Right lobe of liver (tissue), 6 donors: ENCODE measurements around the gene ITGAE. TPM values are rescaled to one million over a fixed set of nuclear protein-coding genes. Genes with fewer than 3 reads are reported as not detected.

Source experiments
- ATAC-seq, 4 donors: fragments of 200-7000 bp; cut with Tn5 transposase; one replicate each; pipeline ENCODE4 v1.9.1; 2020; ENCODE audit warnings: mild to moderate bottlenecking in 4 of 4, moderate library complexity in 4 of 4
- DNase-seq, 3 donors: peaks; one replicate each; pipeline ENCODE4 v3.0.0-alpha.2; 2020
- H3K27ac ChIP-seq, 3 donors: fragments of 200-600 bp; one replicate each; pipeline ENCODE4 v1.8.0; 2022
- H3K27me3 ChIP-seq, 2 donors: fragments of 200-600 bp; one replicate each; pipeline ENCODE4 v1.8.0; 2022
- H3K36me3 ChIP-seq, 4 donors: fragments of 200-600 bp; sonication (generic) in 1 of 4; one replicate each; pipeline versions ENCODE4 v1.5.1 to v1.8.0; 2017 to 2022; ENCODE audit warnings: control low read depth in 1 of 4
- H3K4me1 ChIP-seq, 4 donors: fragments of 200-600 bp; sonication (generic) in 1 of 4; one replicate each; pipeline versions ENCODE4 v1.5.1 to v1.8.0; 2017 to 2022; ENCODE audit warnings: control low read depth in 1 of 4
- H3K4me3 ChIP-seq, 3 donors: fragments of 200-600 bp; one replicate each; pipeline ENCODE4 v1.8.0; 2022
- H3K9me3 ChIP-seq, 4 donors: fragments of 200-600 bp; sonication (generic) in 1 of 4; one replicate each; pipeline versions ENCODE4 v1.5.1 to v1.8.0; 2017 to 2022; ENCODE audit warnings: control low read depth in 1 of 4
- POLR2A ChIP-seq: fragments of 450-650 bp; IDR thresholded peaks from one replicate; pipeline ENCODE4 v1.6.1; 2017; ENCODE audit warnings: antibody characterized with exemption, mild to moderate bottlenecking
- WGBS: methylation state at CpG from one replicate; pipeline ENCODE4 v1.1.6; 2018; ENCODE audit warnings: low coverage, low lambda C conversion rate; ENCODE audit not compliant: insufficient coverage; ENCODE audit errors: missing lambda C conversion rate; 5-methylcytosine and 5-hydroxymethylcytosine counted together
- intact Hi-C, 2 donors: fragments of 100-400 bp; cut with DNase I; formaldehyde crosslinking; loops; one replicate each; pipeline versions ENCODE4 v1.11.2 to v1.14.1; 2022
- total RNA-seq, 6 experiments: library from RNA; depleted of rRNA in 2 of 6; stranded (reverse); fragments of >200 nt in 2 of 6; fragmentation: NEBNext Ultra II Directional in 3 of 6; extraction: Animal tissue kit (Norgen Biotek cat#: 25700) in 3 of 6; gene quantifications; one replicate each; pipeline versions ENCODE4 v1.1.0 to v1.2.4, GENCODE V29; 2016 to 2023
- TF ChIP-seq, protein P1 (sequence below), 4 donors: fragments of 200-600 bp in 3 of 4; fragments of 450-650 bp in 1 of 4; IDR thresholded peaks; one replicate each; pipeline versions ENCODE4 v1.5.1 to v1.8.0; 2016 to 2022; ENCODE audit warnings: antibody characterized with exemption in 4 of 4, mild to moderate bottlenecking in 2 of 4
- donor health status: DM: no; HTN: yes; CAD: no.
- donor health status: DM: no; HTN: no; CAD: no.
- donor health status: DM: no; HTN: no; CAD: no.
- donor health status: DM: no; HTN: yes; CAD: no.
- donor health status: DM: no; HTN: yes; CAD: no.

Gene ITGAE
- total RNA-seq, 6 experiments from 2014 or later: 5.4 to 7.7 (median 5.8) TPM

DNA sequence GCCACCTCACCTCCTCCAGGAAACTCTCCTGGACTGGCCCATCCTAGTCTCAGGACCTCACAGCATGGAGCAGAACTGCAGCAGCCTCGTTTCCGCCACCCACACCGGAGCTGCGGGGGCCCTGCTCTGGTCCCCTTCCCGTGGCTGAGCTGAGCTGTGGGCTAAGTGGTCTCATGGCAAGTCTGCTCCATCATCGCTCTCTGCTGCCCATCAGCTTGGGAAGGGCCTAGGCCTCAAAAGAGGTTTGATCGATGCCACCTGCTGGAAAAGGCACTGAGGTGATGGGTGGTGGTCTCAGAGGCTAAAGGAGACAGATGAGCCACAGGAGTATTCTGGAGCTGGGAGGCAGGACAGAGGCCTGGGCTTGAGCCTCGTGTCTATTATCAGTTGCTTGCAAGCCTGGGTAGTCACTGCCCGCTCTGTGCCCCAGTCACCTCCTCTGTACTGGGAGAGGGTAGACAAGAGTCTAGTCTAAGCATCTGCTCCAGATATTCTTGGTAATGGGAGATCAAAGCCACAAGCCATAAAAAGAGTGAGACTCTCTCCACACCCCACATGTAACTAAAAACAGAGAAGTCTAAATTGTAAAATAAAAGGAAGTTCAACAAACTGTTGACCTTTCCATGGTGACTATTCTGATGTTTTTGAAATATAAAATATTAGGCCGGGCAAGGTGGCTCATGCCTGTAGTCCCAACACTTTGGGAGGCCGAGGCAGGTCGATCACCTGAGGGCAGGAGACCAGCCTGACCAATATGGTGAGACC, 1.6 kb downstream of the ITGAE start:
- WGBS: 85% methylated on average over 6 of the region's 12 CpGs
- ATAC-seq (no peak), DNase-seq (no peak)
- no peak overlapping the region for H3K27ac ChIP-seq
- TF ChIP-seq, protein P1, sequence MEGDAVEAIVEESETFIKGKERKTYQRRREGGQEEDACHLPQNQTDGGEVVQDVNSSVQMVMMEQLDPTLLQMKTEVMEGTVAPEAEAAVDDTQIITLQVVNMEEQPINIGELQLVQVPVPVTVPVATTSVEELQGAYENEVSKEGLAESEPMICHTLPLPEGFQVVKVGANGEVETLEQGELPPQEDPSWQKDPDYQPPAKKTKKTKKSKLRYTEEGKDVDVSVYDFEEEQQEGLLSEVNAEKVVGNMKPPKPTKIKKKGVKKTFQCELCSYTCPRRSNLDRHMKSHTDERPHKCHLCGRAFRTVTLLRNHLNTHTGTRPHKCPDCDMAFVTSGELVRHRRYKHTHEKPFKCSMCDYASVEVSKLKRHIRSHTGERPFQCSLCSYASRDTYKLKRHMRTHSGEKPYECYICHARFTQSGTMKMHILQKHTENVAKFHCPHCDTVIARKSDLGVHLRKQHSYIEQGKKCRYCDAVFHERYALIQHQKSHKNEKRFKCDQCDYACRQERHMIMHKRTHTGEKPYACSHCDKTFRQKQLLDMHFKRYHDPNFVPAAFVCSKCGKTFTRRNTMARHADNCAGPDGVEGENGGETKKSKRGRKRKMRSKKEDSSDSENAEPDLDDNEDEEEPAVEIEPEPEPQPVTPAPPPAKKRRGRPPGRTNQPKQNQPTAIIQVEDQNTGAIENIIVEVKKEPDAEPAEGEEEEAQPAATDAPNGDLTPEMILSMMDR (IDR thresholded peaks at IDR 0.05): no peak
- no peaks in the 10 kb centered on the region for H3K27me3 ChIP-seq
- no peaks in the 10 kb centered on the region for H3K36me3 ChIP-seq
- no peak overlapping the region for H3K4me3 ChIP-seq
- intact Hi-C loops: no loop called here
- peaks cover 0 to 47% (median 22%) of the 10 kb centered on the region in 4 donors for H3K4me1 ChIP-seq
- H3K9me3 ChIP-seq: no peaks in the 10 kb centered on the region

DNA sequence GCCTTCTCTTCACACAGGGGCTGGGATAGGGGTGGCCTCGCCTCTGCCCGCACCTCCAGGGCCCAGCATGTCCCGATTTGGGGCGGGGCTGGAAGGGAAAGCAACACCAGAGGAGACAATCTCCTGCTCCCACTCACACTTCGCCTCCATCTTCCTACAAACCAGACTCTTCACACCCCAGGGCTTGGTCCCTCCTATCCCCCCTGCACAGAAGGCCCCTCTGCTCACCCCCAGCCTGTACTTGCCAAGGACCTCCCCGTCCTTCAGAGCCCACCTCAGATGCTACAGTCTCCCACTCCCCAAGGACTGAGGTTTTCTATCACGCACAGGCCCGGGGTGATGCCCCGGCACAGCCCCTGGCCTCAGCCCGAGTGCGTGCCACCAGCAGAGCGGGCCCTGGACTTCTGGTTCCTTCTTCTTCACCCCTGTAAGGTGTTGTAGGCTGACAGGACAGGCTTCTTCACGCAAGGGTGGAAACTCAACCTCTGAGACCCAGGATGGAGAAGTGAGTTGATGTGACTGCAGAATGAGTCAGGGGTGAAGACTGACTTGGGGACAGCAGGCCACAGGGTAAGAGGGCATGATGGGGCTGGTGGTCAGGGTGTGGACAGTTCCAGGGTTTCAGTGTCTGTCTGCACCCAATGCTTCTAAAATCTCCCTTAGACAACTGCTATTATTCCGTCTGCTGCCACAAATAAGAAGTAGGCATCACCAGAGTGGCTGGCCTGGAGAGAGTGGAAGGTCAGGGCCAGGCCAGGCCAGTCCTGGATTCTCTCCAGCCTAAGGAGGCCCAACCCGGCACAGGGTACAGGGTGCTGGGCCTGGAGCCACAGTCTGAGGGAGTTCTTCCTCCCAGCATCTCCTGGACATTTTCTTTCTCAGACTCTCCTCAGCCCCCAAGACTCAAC, 2.5 kb downstream of the ITGAE start:
- ATAC-seq: peak; percentile 42 to 70 (median 54)

DNA sequence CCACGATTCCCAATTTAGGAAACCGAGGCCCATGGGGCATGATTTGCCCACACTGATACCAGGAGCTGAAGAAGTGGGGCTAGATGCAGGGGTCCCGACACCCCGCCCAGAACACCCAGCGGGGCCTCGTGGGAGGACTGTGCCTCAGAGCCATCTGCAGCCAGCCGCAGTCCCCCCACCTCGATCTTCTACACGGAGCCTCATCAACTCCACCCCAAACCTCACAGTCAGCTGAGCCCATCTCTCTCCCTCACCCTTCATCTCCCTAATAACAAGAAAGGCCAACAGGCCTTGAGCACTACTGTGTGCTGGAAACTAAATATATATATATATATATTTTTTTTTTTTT, 4.2 kb downstream of the ITGAE start:
- no peak for DNase-seq
- intact Hi-C loops: no loop called here
- Histone ChIP-seq H3K36me3 (no peaks in the 10 kb centered on the region), H3K27me3 (no peaks in the 10 kb centered on the region), H3K27ac (no peak overlapping the region), H3K9me3 (no peaks in the 10 kb centered on the region), H3K4me3 (no peak overlapping the region), H3K4me1 (peaks cover 0 to 23% (median 11%) of the 10 kb centered on the region in 4 donors)
- TF ChIP-seq, protein P1 (IDR thresholded peaks at IDR 0.05): no peak
- no peak for TF ChIP-seq POLR2A
- WGBS: 70% methylated on average over 2 of the region's 9 CpGs
- ATAC-seq: no peak

More for the DNA sequence above, 2.5 kb downstream of the ITGAE start:
- TF ChIP-seq, protein P1 (IDR thresholded peaks at IDR 0.05): no peak
- no peak for TF ChIP-seq POLR2A
- H3K4me3 ChIP-seq: no peak overlapping the region
- peaks cover 0 to 39% (median 18%) of the 10 kb centered on the region in 4 donors for H3K4me1 ChIP-seq
- 83% methylated on average over 9 of the region's 15 CpGs for WGBS
- no peak overlapping the region for H3K27ac ChIP-seq
- no peaks in the 10 kb centered on the region for H3K9me3 ChIP-seq
- peak; percentile 57 to 78 (median 74) for DNase-seq
- no peaks in the 10 kb centered on the region for H3K36me3 ChIP-seq
- intact Hi-C loops: no loop called here
- no peaks in the 10 kb centered on the region for H3K27me3 ChIP-seq

DNA sequence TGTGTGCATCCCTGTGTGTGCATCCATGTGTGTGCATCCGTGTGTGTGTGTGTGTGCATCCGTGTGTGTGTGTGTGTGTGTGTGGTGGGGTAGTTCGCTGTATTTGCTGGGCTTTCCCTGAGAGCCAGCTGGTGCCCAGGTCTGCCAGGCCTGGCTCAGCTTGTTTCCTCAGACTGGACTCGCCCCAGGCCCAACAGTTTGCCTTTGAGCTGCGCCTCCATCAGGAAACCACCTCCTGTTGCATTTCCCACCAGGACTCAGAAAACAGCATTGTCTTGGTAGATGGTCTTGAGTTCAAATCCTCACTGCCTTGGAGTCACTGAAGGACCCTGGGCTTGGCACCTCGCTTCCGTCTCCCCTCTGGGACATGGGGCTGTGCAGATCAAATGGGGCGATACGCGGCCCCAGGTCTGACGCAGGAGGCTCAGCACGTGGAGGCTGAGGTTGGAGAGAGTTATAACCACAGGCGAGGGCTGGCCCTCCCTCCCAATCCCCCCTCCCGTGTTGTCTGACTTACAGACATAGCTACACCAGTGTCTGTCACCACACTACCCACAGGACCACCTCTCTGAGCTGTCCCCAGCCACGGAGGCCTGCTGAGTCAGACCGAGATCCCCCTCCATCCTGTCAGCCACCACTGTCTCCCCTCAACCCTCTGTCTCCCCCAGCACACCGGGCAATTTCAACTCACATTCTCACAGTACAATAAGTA, 4.7 kb downstream of the ITGAE start:
- no peak overlapping the region for H3K27ac ChIP-seq
- ATAC-seq (peak in 2 of 4 donors; percentile 16 to 20), DNase-seq (no peak)
- no peaks in the 10 kb centered on the region for H3K36me3 ChIP-seq
- H3K4me3 ChIP-seq: no peak overlapping the region
- WGBS: 66% methylated on average over 5 of the region's 17 CpGs
- no peaks in the 10 kb centered on the region for H3K9me3 ChIP-seq
- no peak for TF ChIP-seq POLR2A
- TF ChIP-seq, protein P1 (IDR thresholded peaks at IDR 0.05): no peak
- intact Hi-C loops: no loop called here
- peaks cover 0 to 18% (median 8%) of the 10 kb centered on the region in 4 donors for H3K4me1 ChIP-seq
- no peaks in the 10 kb centered on the region for H3K27me3 ChIP-seq
